Endothelial cell of umbilical vein (primary cell): Measurements from ENCODE around the gene HBS1L. TPM values are rescaled to one million over a fixed set of nuclear protein-coding genes. Genes with fewer than 3 reads are reported as not detected.

Source experiments
- BruUV-seq: library from RNA; stranded (reverse); fragments of 400-500 nt; replicated peaks from 2 replicates; lab custom pipeline; 2021; lab: Mats Ljungman, UMichigan
- CTCF ChIA-PET: fragments of 300-600, 350-600 bp; sonication (Branson Sonifier 250); formaldehyde crosslinking; loops from one replicate; lab custom pipeline; 2021; ENCODE audit warnings: antibody characterized with exemption, inconsistent platforms; lab: Charles Lee
- POLR2A ChIA-PET: fragments of 300-600, 350-600 bp; sonication (Branson Sonifier 250); formaldehyde crosslinking; loops from one replicate; lab custom pipeline; 2021; ENCODE audit warnings: antibody characterized with exemption, inconsistent platforms; lab: Charles Lee
- DNase-seq: peaks from one replicate; pipeline ENCODE4 v3.0.0-alpha.2; 2011; ENCODE audit warnings: low read depth, low spot score
- FAIRE-seq: peaks from 2 replicates; lab custom pipeline; 2011; peaks lifted over from hg19 to GRCh38; lab: Jason Lieb, UNC
- H2AFZ ChIP-seq: 2 replicates; pipeline ENCODE4 v1.6.0; 2012; ENCODE audit warnings: low read depth, low read length, control low read depth, inconsistent platforms
- H3K27ac ChIP-seq: 2 replicates; pipeline ENCODE4 v1.5.1; 2011; ENCODE audit warnings: low read depth, mild to moderate bottlenecking, control low read depth, low read length, moderate library complexity; ENCODE audit not compliant: insufficient read depth
- H3K27me3 ChIP-seq, 2 experiments: 2 replicates each; pipeline versions ENCODE4 v1.6.0 to v1.6.1; 2011; ENCODE audit warnings: low read length in 2 of 2, mixed read lengths in 1 of 2; ENCODE audit not compliant: control insufficient read depth in 2 of 2, insufficient read depth in 2 of 2
- H3K36me3 ChIP-seq, 2 experiments: 2 replicates in 1 of 2; 3 replicates in 1 of 2; pipeline ENCODE4 v1.5.1; 2011; ENCODE audit warnings: low read length in 2 of 2, mild to moderate bottlenecking in 1 of 2, moderate library complexity in 1 of 2; ENCODE audit not compliant: control insufficient read depth in 2 of 2, insufficient read depth in 2 of 2; ENCODE audit errors: extremely low read depth in 1 of 2
- H3K4me1 ChIP-seq: 3 replicates; pipeline ENCODE4 v1.5.1; 2011; ENCODE audit warnings: mild to moderate bottlenecking, low read length; ENCODE audit not compliant: control insufficient read depth, insufficient read depth; ENCODE audit errors: extremely low read depth
- H3K4me2 ChIP-seq: 2 replicates; pipeline ENCODE4 v1.6.1; 2011; ENCODE audit warnings: low read length, control low read depth, mixed read lengths; ENCODE audit not compliant: insufficient read depth
- H3K4me3 ChIP-seq, 3 experiments: fragments of 200-600 bp in 1 of 3; sonication (generic), shearing (Covaris generic) in 1 of 3; replicated peaks in 1 of 3; 2 replicates each; pipeline ENCODE4 v1.5.1; 2011 to 2016; ENCODE audit warnings: control low read depth in 3 of 3, low read length in 3 of 3, mild to moderate bottlenecking in 2 of 3, inconsistent platforms in 1 of 3, low read depth in 1 of 3, moderate library complexity in 1 of 3; ENCODE audit not compliant: insufficient read depth in 1 of 3
- H3K79me2 ChIP-seq: 2 replicates; pipeline ENCODE4 v1.6.0; 2012; ENCODE audit warnings: low read length, inconsistent platforms; ENCODE audit not compliant: control insufficient read depth, insufficient read depth
- H3K9ac ChIP-seq: replicated peaks from 2 replicates; pipeline ENCODE3; 2011; ENCODE audit warnings: low read length, control low read depth; ENCODE audit not compliant: insufficient read depth; ENCODE audit errors: extremely low read depth
- H3K9me1 ChIP-seq: replicated peaks from 3 replicates; pipeline ENCODE4 v1.6.0; 2011; ENCODE audit warnings: mild to moderate bottlenecking, low read length; ENCODE audit not compliant: control insufficient read depth, insufficient read depth; ENCODE audit errors: extremely low read depth
- H3K9me3 ChIP-seq: replicated peaks from 2 replicates; pipeline ENCODE4 v1.5.1; 2012; ENCODE audit warnings: low read length, inconsistent platforms; ENCODE audit not compliant: control insufficient read depth, insufficient read depth
- H4K20me1 ChIP-seq: replicated peaks from 2 replicates; pipeline ENCODE3; 2011; ENCODE audit warnings: mild to moderate bottlenecking, low read length; ENCODE audit not compliant: control insufficient read depth, insufficient read depth; ENCODE audit errors: extremely low read depth
- CTCF ChIP-seq, 2 donors: IDR thresholded peaks; 1 replicate in 1 of 2; 2 replicates in 1 of 2; pipeline ENCODE4 v1.5.1; 2011; ENCODE audit warnings: low read length in 2 of 2, mild to moderate bottlenecking in 2 of 2, moderate library complexity in 2 of 2, control low read depth in 1 of 2, inconsistent platforms in 1 of 2, low read depth in 1 of 2; ENCODE audit not compliant: insufficient read depth in 1 of 2; ENCODE audit errors: extremely low read depth in 1 of 2
- FOS ChIP-seq: IDR thresholded peaks from 2 replicates; pipeline ENCODE4 v1.6.1; 2011; ENCODE audit warnings: mild to moderate bottlenecking, low read length, moderate library complexity, borderline replicate concordance; ENCODE audit not compliant: insufficient read depth
- GATA2 ChIP-seq: IDR thresholded peaks from 2 replicates; pipeline ENCODE4 v1.7.0; 2011; ENCODE audit warnings: low read depth, mild to moderate bottlenecking, moderate library complexity, mixed read lengths, low read length; ENCODE audit not compliant: insufficient read length, insufficient read depth
- JUN ChIP-seq: IDR thresholded peaks from 2 replicates; pipeline ENCODE4 v1.6.1; 2011; ENCODE audit warnings: borderline replicate concordance, low read depth; ENCODE audit not compliant: insufficient read length, insufficient read depth
- MAX ChIP-seq: IDR thresholded peaks from 2 replicates; pipeline ENCODE4 v1.6.1; 2011; ENCODE audit not compliant: insufficient read depth, insufficient read length
- POLR2A ChIP-seq: IDR thresholded peaks from 2 replicates; pipeline ENCODE4 v1.6.1; 2012; ENCODE audit warnings: low read depth, mild to moderate bottlenecking, control low read depth, low read length
- POLR2AphosphoS5 ChIP-seq: IDR thresholded peaks from 2 replicates; pipeline ENCODE4 v1.6.1; 2012; ENCODE audit warnings: low read depth, mild to moderate bottlenecking, control low read depth, low read length, moderate library complexity; ENCODE audit not compliant: insufficient read depth
- dilution Hi-C: fragments of 300-500 bp; cut with MboI; formaldehyde crosslinking; loops from one replicate; pipeline ENCODE4 v1.15.0; 2019; ENCODE audit warnings: low sequenced_read_pairs; ENCODE audit not compliant: extremely low pct_ligation_motif_present
- intact Hi-C: fragments of 100-400 bp; cut with micrococcal nuclease; formaldehyde crosslinking; loops from one replicate; pipeline ENCODE4 v1.10.0; 2022
- polyA plus RNA-seq, 4 experiments: library from polyadenylated mRNA; depleted of rRNA in 3 of 4; stranded (reverse) in 3 of 4; unstranded in 1 of 4; fragments of >200 nt; gene quantifications; 2 replicates each; pipeline versions ENCODE4 v1.2.1 to v1.2.3, GENCODE V29; 2011 to 2012; ENCODE audit warnings: missing spikeins in 1 of 4
- total RNA-seq: library from RNA; stranded (reverse); gene quantifications from 2 replicates; pipeline ENCODE4 v1.2.3, GENCODE V29; 2021

HBS1L gene
- total and polyA plus RNA-seq, 2 donors (not counting 3 experiments of a cell fraction or from before 2014, with no cell fraction given), result 23.7 to 74.6 TPM

GRCh38 chr6:135056632-135057031 lies 2.0 kb upstream of the HBS1L start:
- H3K27ac ChIP-seq, result no peak overlapping the region
- H3K27me3 ChIP-seq, result peaks cover 6 to 8% of the 10 kb centered on the region in 2 experiments
- no peak overlapping the region for H3K9ac ChIP-seq
- intact Hi-C loops (loop anchor here (2.0 kb wide), 1 partner anchor 14 kb away; no protein-coding TSS in a partner anchor), dilution Hi-C loops (no loop called here)
- no peak for TF ChIP-seq GATA2
- TF ChIP-seq POLR2A, result no peak
- TF ChIP-seq POLR2AphosphoS5, result no peak
- TF ChIP-seq JUN, result no peak
- TF ChIP-seq FOS, result no peak
- TF ChIP-seq CTCF (IDR thresholded peaks at IDR 0.05; ENCODE audit: extremely low read depth in 1 of 2, insufficient read depth in 1 of 2, low read depth in 1 of 2, low read length in 2 of 2), result no peak
- TF ChIP-seq MAX, result no peak
- FAIRE-seq (no peak), DNase-seq (no peak)
- peaks cover 29% of the 10 kb centered on the region for H3K79me2 ChIP-seq
- ChIA-PET POLR2A (no interaction called here), CTCF (interaction anchor here (0.5 kb wide), 1 partner anchor 53 kb away, joined by 3 read pairs; no protein-coding TSS in a partner anchor)
- no peak overlapping the region for H3K4me3 ChIP-seq
- no peaks in the 10 kb centered on the region for H3K9me1 ChIP-seq
- BruUV-seq, result no TSS peak
- no peak overlapping the region for H3K4me2 ChIP-seq
- no peak overlapping the region for H2AFZ ChIP-seq
- H3K9me3 ChIP-seq, result no peaks in the 10 kb centered on the region
- peaks cover 14% of the 10 kb centered on the region for H3K4me1 ChIP-seq
- peaks cover 2% of the 10 kb centered on the region for H4K20me1 ChIP-seq
- H3K36me3 ChIP-seq, result peaks cover 0 to 3% of the 10 kb centered on the region in 2 experiments
